HCT116 (cell line): ENCODE data around the gene PLCG2. TPM values are rescaled to one million over a fixed set of nuclear protein-coding genes. Genes with fewer than 3 reads are reported as not detected.

Experiments used
- ATAC-seq: fragments of 200-7000 bp; cut with Tn5 transposase; 2 replicates; pipeline ENCODE4 v1.9.1; 2020; ENCODE audit warnings: mild to moderate bottlenecking, moderate library complexity
- BruUV-seq: library from RNA; stranded (reverse); fragments of 400-500 nt; replicated peaks from 2 replicates; lab custom pipeline; 2021; lab: Mats Ljungman, UMichigan
- CTCF ChIA-PET: fragments of 300-600 bp; sonication (Branson Sonifier 250); formaldehyde crosslinking; loops from one replicate; lab custom pipeline; 2021; ENCODE audit warnings: antibody characterized with exemption; lab: Charles Lee
- POLR2A ChIA-PET: fragments of 300-600, 350-600 bp; sonication (Branson Sonifier 250); formaldehyde crosslinking; loops from one replicate; lab custom pipeline; 2021; ENCODE audit warnings: antibody characterized with exemption; lab: Charles Lee
- RAD21 ChIA-PET, 2 experiments: fragments of 300-600 bp; sonication (Branson Sonifier 250); formaldehyde crosslinking; loops; one replicate each; lab custom pipeline; 2023; ENCODE audit warnings: low total read pairs in 2 of 2; ENCODE audit not compliant: uncharacterized antibody in 2 of 2, unreplicated experiment in 2 of 2, low non-redundant PET in 1 of 2; lab: Charles Lee
- DNase-seq: peaks from one replicate; pipeline ENCODE4 v3.0.0-alpha.2; 2010; ENCODE audit warnings: low read depth, low spot score
- H2AFZ ChIP-seq: fragments of 200-600 bp; shearing (Covaris generic), sonication (generic); 2 replicates; pipeline ENCODE4 v1.6.1; 2017; ENCODE audit warnings: low read depth, mixed run types, mixed read lengths, antibody characterized with exemption, low read length; ENCODE audit not compliant: poor library complexity, severe bottlenecking
- H3K27ac ChIP-seq: 2 replicates; pipeline ENCODE4 v1.5.1; 2012; ENCODE audit warnings: low read depth, low read length
- H3K27me3 ChIP-seq: fragments of 200-600 bp; sonication (generic); 2 replicates; pipeline ENCODE4 v1.6.1; 2016; ENCODE audit warnings: mixed run types, low read length, mixed read lengths; ENCODE audit not compliant: insufficient read depth
- H3K36me3 ChIP-seq, 2 experiments: fragments of 200-500 bp in 1 of 2; fragments of 200-600 bp in 1 of 2; sonication (Bioruptor generic) in 1 of 2; sonication (generic) in 1 of 2; 2 replicates each; pipeline versions ENCODE4 v1.5.1 to v1.6.1; 2014 to 2016; ENCODE audit warnings: low read length in 2 of 2, inconsistent platforms in 1 of 2, mixed read lengths in 1 of 2, mixed run types in 1 of 2; ENCODE audit not compliant: insufficient read depth in 2 of 2, control insufficient read depth in 1 of 2
- H3K4me1 ChIP-seq, 2 experiments: fragments of 200-600 bp in 1 of 2; sonication (generic) in 1 of 2; 2 replicates each; pipeline versions ENCODE4 v1.5.1 to v1.6.1; 2012 to 2017; ENCODE audit warnings: low read length in 2 of 2, inconsistent platforms in 1 of 2, mild to moderate bottlenecking in 1 of 2, mixed read lengths in 1 of 2, mixed run types in 1 of 2, moderate library complexity in 1 of 2; ENCODE audit not compliant: insufficient read depth in 2 of 2, control insufficient read depth in 1 of 2
- H3K4me2 ChIP-seq: fragments of 200-600 bp; sonication (generic); 2 replicates; pipeline ENCODE4 v1.6.1; 2017; ENCODE audit warnings: mixed run types, low read length, mixed read lengths
- H3K4me3 ChIP-seq, 2 experiments: fragments of 200-600 bp in 1 of 2; sonication (generic) in 1 of 2; replicated peaks in 1 of 2; 2 replicates each; pipeline ENCODE4 v1.5.1; 2011 to 2016; ENCODE audit warnings: low read length in 2 of 2, control low read depth in 1 of 2, low read depth in 1 of 2, mild to moderate bottlenecking in 1 of 2, mixed read lengths in 1 of 2, mixed run types in 1 of 2
- H3K79me2 ChIP-seq: fragments of 200-600 bp; sonication (generic); 2 replicates; pipeline ENCODE4 v1.6.1; 2017; ENCODE audit warnings: mild to moderate bottlenecking, mixed run types, low read length, moderate library complexity, mixed read lengths; ENCODE audit not compliant: insufficient read depth
- H3K9ac ChIP-seq: fragments of 200-600 bp; sonication (generic); 2 replicates; pipeline ENCODE4 v1.6.1; 2016; ENCODE audit warnings: low read length, mixed read lengths
- H3K9me2 ChIP-seq: fragments of 200-600 bp; sonication (generic), shearing (Covaris generic); 2 replicates; pipeline ENCODE4 v1.6.1; 2017; ENCODE audit warnings: mixed run types, mild to moderate bottlenecking, moderate library complexity; ENCODE audit not compliant: insufficient read depth
- H3K9me3 ChIP-seq, 2 experiments: fragments of 200-500 bp in 1 of 2; fragments of 200-600 bp in 1 of 2; sonication (Bioruptor generic) in 1 of 2; sonication (generic) in 1 of 2; 2 replicates each; pipeline ENCODE4 v1.6.1; 2014 to 2017; ENCODE audit warnings: low read length in 2 of 2, mixed read lengths in 2 of 2, inconsistent platforms in 1 of 2, low read depth in 1 of 2, mild to moderate bottlenecking in 1 of 2, mixed run types in 1 of 2, moderate library complexity in 1 of 2; ENCODE audit not compliant: control insufficient read depth in 1 of 2, insufficient read depth in 1 of 2
- H4K20me1 ChIP-seq: fragments of 200-600 bp; sonication (generic), shearing (Covaris generic); 2 replicates; pipeline ENCODE4 v1.6.1; 2017; ENCODE audit warnings: mixed run types, mild to moderate bottlenecking, moderate library complexity; ENCODE audit not compliant: insufficient read depth
- CEBPB ChIP-seq: IDR thresholded peaks from 2 replicates; pipeline ENCODE4 v1.6.1; 2012; ENCODE audit warnings: low read depth
- EZH2 ChIP-seq: fragments of 200-600 bp; sonication (generic); IDR thresholded peaks from 2 replicates; pipeline ENCODE4 v1.6.1; 2017; ENCODE audit warnings: antibody characterized with exemption, mixed run types
- MAX ChIP-seq: IDR thresholded peaks from 2 replicates; pipeline ENCODE4 v1.6.1; 2012
- SIN3A ChIP-seq: IDR thresholded peaks from 2 replicates; pipeline ENCODE4 v1.6.1; 2012; ENCODE audit warnings: low read depth
- SRF ChIP-seq: IDR thresholded peaks from 2 replicates; pipeline ENCODE4 v1.6.1; 2012; ENCODE audit warnings: low read depth
- TCF7L2 ChIP-seq: IDR thresholded peaks from 2 replicates; pipeline ENCODE4 v1.7.0; 2011; ENCODE audit warnings: borderline replicate concordance, inconsistent platforms; ENCODE audit not compliant: insufficient read depth, insufficient read length; ENCODE audit errors: extremely low read depth
- YY1 ChIP-seq: IDR thresholded peaks from 2 replicates; pipeline ENCODE4 v1.6.1; 2011; ENCODE audit warnings: low read length, low read depth, moderate library complexity, mild to moderate bottlenecking; ENCODE audit not compliant: insufficient replicate concordance; ENCODE audit errors: extremely low read depth
- ZBTB33 ChIP-seq: IDR thresholded peaks from 2 replicates; pipeline ENCODE4 v1.6.1; 2011; ENCODE audit warnings: mild to moderate bottlenecking, low read length, moderate library complexity; ENCODE audit not compliant: insufficient replicate concordance; ENCODE audit errors: extremely low read depth
- ZFX ChIP-seq: fragments of 450-650 bp; IDR thresholded peaks from 2 replicates; pipeline ENCODE4 v1.6.1; 2017
- intact Hi-C: fragments of 100-400 bp; cut with micrococcal nuclease; formaldehyde crosslinking; loops from 2 replicates; pipeline ENCODE4 v1.10.0; 2022
- total RNA-seq: library from RNA; stranded (reverse); gene quantifications from one replicate; pipeline ENCODE4 v1.2.1, GENCODE V29; 2021; ENCODE audit not compliant: unreplicated experiment

PLCG2 gene
- total RNA-seq, 1 experiment from 2014 or later, result 31.2 TPM

GRCh38 chr16:81940781-81941560 is 161.9 kb downstream of the PLCG2 start (continued):
- no peak for TF ChIP-seq YY1
- no peak for TF ChIP-seq ZFX

- H3K4me3 ChIP-seq, result no peak overlapping the region
- H2AFZ ChIP-seq, result no peak overlapping the region
- no peaks in the 10 kb centered on the region for H3K79me2 ChIP-seq
- no peaks in the 10 kb centered on the region for H3K9me3 ChIP-seq
- ATAC-seq (no peak), DNase-seq (no peak)
- TF ChIP-seq EZH2 (no peak), SRF (no peak), CEBPB (no peak), MAX (no peak), SIN3A (no peak), ZFX (no peak), TCF7L2 (no peak), ZBTB33 (no peak)
- H3K9ac ChIP-seq, result no peak overlapping the region
- intact Hi-C loops, result no loop called here
- no peaks in the 10 kb centered on the region for H4K20me1 ChIP-seq
- ChIA-PET RAD21 (no interaction called here), CTCF (interaction anchor here (3.0 to 6.7 kb wide), 3 partner anchors 55 to 288 kb away, joined by 16 to 35 read pairs (median 35); no protein-coding TSS in a partner anchor), POLR2A (no interaction called here)
- no peaks in the 10 kb centered on the region for H3K27me3 ChIP-seq
- H3K9me2 ChIP-seq, result no peaks in the 10 kb centered on the region
- no peak overlapping the region for H3K27ac ChIP-seq
- H3K36me3 ChIP-seq, result no peaks in the 10 kb centered on the region
- no peak overlapping the region for H3K4me2 ChIP-seq
- peaks cover 8 to 11% of the 10 kb centered on the region in 2 experiments; a peak in 3 of 4 replicates for H3K4me1 ChIP-seq
- no TSS peak for BruUV-seq
Measured at GRCh38 chr16:81942007-81942601, 163.0 kb downstream of the PLCG2 start.
